Upper lobe of left lung (tissue), 6 donors: ENCODE data around the gene SLC25A21. TPM values are rescaled to one million over a fixed set of nuclear protein-coding genes. Genes with fewer than 3 reads are reported as not detected.

Source experiments
- ATAC-seq, 2 donors: fragments of 200-7000 bp; cut with Tn5 transposase; one replicate each; pipeline ENCODE4 v1.9.1; 2022; ENCODE audit warnings: mild to moderate bottlenecking in 2 of 2, moderate library complexity in 2 of 2; ENCODE audit not compliant: low FRiP score in 2 of 2
- DNase-seq, 2 donors: peaks; one replicate each; pipeline ENCODE4 v3.0.0-alpha.2; 2019 to 2020
- H3K27ac ChIP-seq, 4 donors: fragments of 200-600 bp; sonication (generic); one replicate each; pipeline ENCODE4 v1.5.1; 2016 to 2019
- H3K27me3 ChIP-seq, 4 donors: fragments of 200-600 bp; sonication (generic); one replicate each; pipeline ENCODE4 v1.5.1; 2017 to 2019
- H3K36me3 ChIP-seq, 4 donors: fragments of 200-600 bp; sonication (generic); one replicate each; pipeline ENCODE4 v1.5.1; 2016 to 2019
- H3K4me1 ChIP-seq, 4 donors: fragments of 200-600 bp; sonication (generic); one replicate each; pipeline ENCODE4 v1.5.1; 2018 to 2019
- H3K4me3 ChIP-seq, 4 donors: fragments of 200-600 bp; sonication (generic); one replicate each; pipeline ENCODE4 v1.5.1; 2017 to 2019; ENCODE audit warnings: mild to moderate bottlenecking in 2 of 4, moderate library complexity in 1 of 4
- H3K9me3 ChIP-seq, 4 donors: fragments of 200-600 bp; sonication (generic); one replicate each; pipeline ENCODE4 v1.5.1; 2018 to 2019
- EP300 ChIP-seq, 4 donors: sonication (generic); formaldehyde crosslinking; IDR thresholded peaks; one replicate each; pipeline ENCODE4 v1.5.1; 2017; ENCODE audit warnings: antibody characterized with exemption in 4 of 4, control low read depth in 2 of 4
- POLR2A ChIP-seq, 4 donors: fragments of 450-650 bp; IDR thresholded peaks; one replicate each; pipeline ENCODE4 v1.5.1; 2016 to 2017; ENCODE audit warnings: antibody characterized with exemption in 4 of 4, mild to moderate bottlenecking in 2 of 4
- POLR2AphosphoS5 ChIP-seq, 2 donors: sonication (generic); formaldehyde crosslinking; IDR thresholded peaks; one replicate each; pipeline ENCODE4 v1.5.1; 2017; ENCODE audit warnings: antibody characterized with exemption in 2 of 2
- WGBS, 2 donors: methylation state at CpG; one replicate each; pipeline ENCODE4 v1.1.5; 2017 to 2018; 5-methylcytosine and 5-hydroxymethylcytosine counted together
- total RNA-seq, 6 donors: library from RNA; depleted of rRNA in 4 of 6; stranded (reverse); fragments of >200 nt in 4 of 6; gene quantifications; one replicate each; pipeline versions ENCODE4 v1.1.0 to v1.2.1, GENCODE V29; 2016 to 2021
- TF ChIP-seq, protein P1 (sequence below), 6 experiments: fragments of 450-650 bp in 4 of 6; fragments of 200-600 bp in 2 of 6; sonication (generic) in 2 of 6; IDR thresholded peaks; one replicate each; pipeline ENCODE4 v1.5.1; 2016 to 2019; ENCODE audit warnings: antibody characterized with exemption in 6 of 6
- donor health status: DM: no; HTN: no; CAD: no; lungs with moderate emphysema.
- donor health status: DM: no; HTN: yes; CAD: no; lungs with severe emphysema.

Gene SLC25A21
- total RNA-seq, 6 donors from 2014 or later, result 0.15 to 1.7 (median 0.30) TPM; not detected in 3

DNA sequence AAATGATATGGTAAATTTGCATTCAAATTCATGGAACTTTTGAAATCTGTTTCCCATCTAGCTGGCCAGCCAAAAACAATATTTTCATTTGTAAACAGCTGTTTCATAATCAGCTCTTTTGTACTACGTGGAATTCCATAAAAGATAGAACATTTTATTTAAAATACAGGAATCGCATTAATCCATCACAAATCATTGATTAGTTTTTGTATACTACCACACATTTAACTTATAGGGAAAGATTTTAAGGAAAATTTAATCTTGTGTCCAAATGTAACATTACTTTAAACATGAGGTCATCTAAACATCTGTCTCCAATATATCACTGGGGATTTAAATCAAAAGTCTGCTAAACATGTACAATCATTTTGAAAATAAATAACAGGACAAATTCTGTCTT, 33.5 kb downstream of the SLC25A21 start:
- no peak for DNase-seq
- Histone ChIP-seq H3K4me3 (no peak overlapping the region), H3K9me3 (no peaks in the 10 kb centered on the region), H3K27ac (no peak overlapping the region), H3K4me1 (no peaks in the 10 kb centered on the region), H3K36me3 (no peaks in the 10 kb centered on the region), H3K27me3 (no peaks in the 10 kb centered on the region)
- no peak for TF ChIP-seq EP300 (IDR thresholded peaks at IDR 0.05)
- TF ChIP-seq POLR2A (IDR thresholded peaks at IDR 0.05), result no peak
- TF ChIP-seq, protein P1, sequence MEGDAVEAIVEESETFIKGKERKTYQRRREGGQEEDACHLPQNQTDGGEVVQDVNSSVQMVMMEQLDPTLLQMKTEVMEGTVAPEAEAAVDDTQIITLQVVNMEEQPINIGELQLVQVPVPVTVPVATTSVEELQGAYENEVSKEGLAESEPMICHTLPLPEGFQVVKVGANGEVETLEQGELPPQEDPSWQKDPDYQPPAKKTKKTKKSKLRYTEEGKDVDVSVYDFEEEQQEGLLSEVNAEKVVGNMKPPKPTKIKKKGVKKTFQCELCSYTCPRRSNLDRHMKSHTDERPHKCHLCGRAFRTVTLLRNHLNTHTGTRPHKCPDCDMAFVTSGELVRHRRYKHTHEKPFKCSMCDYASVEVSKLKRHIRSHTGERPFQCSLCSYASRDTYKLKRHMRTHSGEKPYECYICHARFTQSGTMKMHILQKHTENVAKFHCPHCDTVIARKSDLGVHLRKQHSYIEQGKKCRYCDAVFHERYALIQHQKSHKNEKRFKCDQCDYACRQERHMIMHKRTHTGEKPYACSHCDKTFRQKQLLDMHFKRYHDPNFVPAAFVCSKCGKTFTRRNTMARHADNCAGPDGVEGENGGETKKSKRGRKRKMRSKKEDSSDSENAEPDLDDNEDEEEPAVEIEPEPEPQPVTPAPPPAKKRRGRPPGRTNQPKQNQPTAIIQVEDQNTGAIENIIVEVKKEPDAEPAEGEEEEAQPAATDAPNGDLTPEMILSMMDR (IDR thresholded peaks at IDR 0.05), result no peak
- no peak for TF ChIP-seq POLR2AphosphoS5 (IDR thresholded peaks at IDR 0.05)
- WGBS, 2 donors, result 75 to 82% methylated on average over 2 of the region's 2 CpGs
- ATAC-seq, result no peak

DNA sequence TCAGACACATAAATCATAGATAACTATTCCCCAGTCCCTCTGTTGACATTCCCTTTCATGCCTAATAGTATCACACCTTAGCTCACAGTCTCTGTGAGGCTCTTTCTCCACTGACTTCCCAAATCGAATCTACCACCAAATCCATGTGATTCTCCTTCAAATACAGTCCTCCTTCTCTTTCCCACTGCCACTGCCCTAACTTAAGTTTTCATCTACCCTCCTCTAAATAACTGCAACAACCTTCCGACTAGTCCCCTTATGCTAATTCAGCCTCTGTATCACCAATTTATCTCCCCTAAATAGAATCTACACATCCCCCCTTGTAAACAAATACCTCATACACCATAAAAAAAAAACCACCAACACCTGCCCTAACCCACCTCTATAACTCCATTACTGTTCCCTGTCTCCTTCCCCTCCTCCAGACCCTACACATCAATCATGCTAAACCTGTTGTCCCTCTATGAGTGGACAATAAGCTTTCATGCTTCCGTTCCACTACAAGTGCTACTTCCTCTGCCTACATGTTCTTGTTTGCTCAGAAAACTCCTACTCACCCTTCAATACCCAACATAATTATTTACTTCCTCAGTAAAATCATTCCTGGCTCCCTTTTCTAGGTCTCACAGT, 39.0 kb downstream of the SLC25A21 start:
- Histone ChIP-seq H3K4me3 (no peak overlapping the region), H3K4me1 (no peaks in the 10 kb centered on the region), H3K36me3 (no peaks in the 10 kb centered on the region), H3K9me3 (no peaks in the 10 kb centered on the region), H3K27me3 (no peaks in the 10 kb centered on the region), H3K27ac (no peak overlapping the region)
- ATAC-seq (no peak), DNase-seq (no peak)
- TF ChIP-seq POLR2AphosphoS5 (IDR thresholded peaks at IDR 0.05) (no peak), EP300 (IDR thresholded peaks at IDR 0.05) (no peak), POLR2A (IDR thresholded peaks at IDR 0.05) (no peak)
- TF ChIP-seq, protein P1 (IDR thresholded peaks at IDR 0.05), result no peak
- WGBS, 2 donors, result 82 to 84% methylated on average over 3 of the region's 3 CpGs

DNA sequence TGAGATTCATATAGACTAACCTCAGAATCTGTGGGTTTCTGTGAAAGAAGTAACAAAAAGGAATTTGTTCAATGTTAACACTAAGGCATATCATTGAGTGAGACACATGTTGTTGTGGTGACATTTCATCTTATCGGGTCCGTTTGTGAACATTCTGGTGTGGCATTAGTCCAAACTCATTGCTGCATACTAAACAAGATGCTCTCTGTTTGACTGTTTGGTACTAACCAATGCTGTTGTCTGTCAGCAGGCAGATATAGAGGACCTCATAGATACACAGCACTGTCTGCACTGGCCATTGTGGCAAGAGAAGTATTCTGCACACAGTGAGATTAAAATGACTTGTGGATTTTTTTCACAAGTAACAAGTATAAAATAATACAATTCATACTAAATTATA, 41.2 kb downstream of the SLC25A21 start:
- DNase-seq (no peak), ATAC-seq (no peak)
- Histone ChIP-seq H3K9me3 (no peaks in the 10 kb centered on the region), H3K4me1 (no peaks in the 10 kb centered on the region), H3K4me3 (no peak overlapping the region), H3K27ac (no peak overlapping the region), H3K36me3 (no peaks in the 10 kb centered on the region), H3K27me3 (no peaks in the 10 kb centered on the region)
- WGBS, 2 donors, result 56 to 75% methylated on average over 2 of the region's 2 CpGs
- TF ChIP-seq EP300 (IDR thresholded peaks at IDR 0.05) (no peak), POLR2AphosphoS5 (IDR thresholded peaks at IDR 0.05) (no peak), POLR2A (IDR thresholded peaks at IDR 0.05) (no peak)
- TF ChIP-seq, protein P1 (IDR thresholded peaks at IDR 0.05), result no peak

DNA sequence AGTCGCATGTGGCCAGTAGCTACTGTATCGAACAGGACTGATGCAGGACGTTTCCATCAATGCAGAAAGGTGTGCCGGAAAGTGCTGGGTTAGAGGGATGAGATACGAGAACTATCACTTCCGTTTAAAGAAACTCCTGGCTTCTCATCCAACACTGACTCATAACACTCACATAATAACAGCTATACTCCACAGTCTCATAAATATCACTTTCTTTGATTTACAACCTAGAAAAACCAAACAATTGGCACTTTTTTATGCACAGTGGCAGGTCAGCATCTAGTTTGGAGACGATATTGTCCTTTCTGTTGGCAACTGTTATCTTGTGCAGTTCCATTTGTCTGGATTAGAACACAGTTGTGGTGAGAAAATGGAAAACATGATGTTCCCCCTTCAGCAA, 43.4 kb downstream of the SLC25A21 start:
- 86 to 92% methylated on average over 7 of the region's 7 CpGs for WGBS, 2 donors
- H3K9me3 ChIP-seq, result no peaks in the 10 kb centered on the region
- no peak for ATAC-seq
- H3K27me3 ChIP-seq, result no peaks in the 10 kb centered on the region
- H3K36me3 ChIP-seq, result no peaks in the 10 kb centered on the region
- no peak for DNase-seq
- H3K4me1 ChIP-seq, result no peaks in the 10 kb centered on the region
- TF ChIP-seq EP300 (IDR thresholded peaks at IDR 0.05) (no peak), POLR2A (IDR thresholded peaks at IDR 0.05) (no peak), POLR2AphosphoS5 (IDR thresholded peaks at IDR 0.05) (no peak)
- TF ChIP-seq, protein P1 (IDR thresholded peaks at IDR 0.05), result no peak
- H3K27ac ChIP-seq, result no peak overlapping the region
- no peak overlapping the region for H3K4me3 ChIP-seq

DNA sequence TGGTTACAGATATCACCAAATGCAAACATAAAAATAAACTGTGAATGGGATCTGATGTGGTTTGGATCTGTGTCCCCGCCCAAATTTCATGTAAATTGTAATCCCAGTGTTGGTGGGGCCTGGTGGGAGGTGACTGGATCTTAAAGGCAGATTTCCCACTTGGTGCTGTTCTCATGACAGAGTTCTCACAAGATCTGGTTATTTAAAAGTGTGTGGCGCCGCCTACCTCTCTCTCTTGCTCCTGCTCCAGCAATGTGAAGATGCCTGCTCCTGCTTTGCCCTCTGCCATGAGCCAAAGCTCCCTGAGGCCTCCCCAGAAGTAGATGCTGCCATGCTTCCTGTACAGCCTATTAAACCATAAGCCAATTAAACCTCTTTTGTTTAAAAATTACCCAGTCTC, 47.8 kb downstream of the SLC25A21 start:
- no peaks in the 10 kb centered on the region for H3K36me3 ChIP-seq
- no peaks in the 10 kb centered on the region for H3K27me3 ChIP-seq
- H3K9me3 ChIP-seq, result no peaks in the 10 kb centered on the region
- no peak for TF ChIP-seq POLR2AphosphoS5 (IDR thresholded peaks at IDR 0.05)
- no peak for TF ChIP-seq POLR2A (IDR thresholded peaks at IDR 0.05)
- TF ChIP-seq EP300 (IDR thresholded peaks at IDR 0.05), result no peak
- TF ChIP-seq, protein P1 (IDR thresholded peaks at IDR 0.05), result no peak
- ATAC-seq (no peak), DNase-seq (no peak)
- H3K4me1 ChIP-seq, result no peaks in the 10 kb centered on the region
- no peak overlapping the region for H3K27ac ChIP-seq
- no peak overlapping the region for H3K4me3 ChIP-seq
- 91 to 100% methylated on average over 3 of the region's 3 CpGs for WGBS, 2 donors
